Measurements from ENCODE around the gene MRPS15.

Gene MRPS15

GRCh38 chr1:36469163-36469562 is 5.0 kb upstream of the MRPS15 start:
- peaks cover 2 to 4% of the 10 kb centered on the region in 2 experiments for H3K36me3 ChIP-seq (ENCODE audit: control insufficient read depth in 1 of 2, insufficient read depth in 2 of 2, low read length in 2 of 2)
- H2BK120ac ChIP-seq (ENCODE audit: insufficient read depth, low read length, poor library complexity): no peak overlapping the region
- no peak overlapping the region for H4K91ac ChIP-seq (ENCODE audit: low read depth, low read length)
- no peak overlapping the region for H3K4ac ChIP-seq (ENCODE audit: low read depth, low read length)
- H3K18ac ChIP-seq (ENCODE audit: low read length): no peak overlapping the region
- no peak overlapping the region for H4K8ac ChIP-seq (ENCODE audit: low read depth, low read length)
- H3K14ac ChIP-seq (ENCODE audit: low read length): no peak overlapping the region
- H3K79me2 ChIP-seq (ENCODE audit: control insufficient read depth, insufficient read depth, low read length, poor library complexity): peaks cover 2% of the 10 kb centered on the region
- no peak overlapping the region for H3K4me2 ChIP-seq (ENCODE audit: low read length)
- H3K9me3 ChIP-seq (ENCODE audit: insufficient read depth, low read depth, low read length): no peaks in the 10 kb centered on the region
- no peak overlapping the region for H3K4me3 ChIP-seq (ENCODE audit: low read depth, low read length)
- H3K4me1 ChIP-seq (ENCODE audit: control insufficient read depth in 1 of 2, insufficient read depth in 2 of 2, low read length in 2 of 2): peaks cover 1 to 5% of the 10 kb centered on the region in 2 experiments
- DNase-seq: no peak
- no peak overlapping the region for H3K27ac ChIP-seq (ENCODE audit: low read depth, low read length)
- H3K23ac ChIP-seq (ENCODE audit: low read length): no peak overlapping the region
- no peak overlapping the region for H4K12ac ChIP-seq (ENCODE audit: low read depth, low read length)
- H2BK5ac ChIP-seq (ENCODE audit: low read depth, low read length, poor library complexity): no peak overlapping the region
- WGBS (ENCODE audit: extremely low coverage, insufficient coverage, insufficient read length): no CpG with 5 or more reads among the region's 2 CpGs
- H3K9ac ChIP-seq (ENCODE audit: low read length): no peak overlapping the region
- H2AK5ac ChIP-seq (ENCODE audit: low read length): no peak overlapping the region
- H3K79me1 ChIP-seq (ENCODE audit: low read length): peaks cover 5% of the 10 kb centered on the region
- no peaks in the 10 kb centered on the region for H3K27me3 ChIP-seq (ENCODE audit: insufficient read depth, low read length)
- H2BK12ac ChIP-seq (ENCODE audit: low read length): no peak overlapping the region
- H2AFZ ChIP-seq (ENCODE audit: insufficient read depth, low read length, poor library complexity): no peak overlapping the region

- H3K79me1 ChIP-seq (ENCODE audit: low read length): peaks cover 13% of the 10 kb centered on the region
- peak overlapping the region; percentile 51 for H2AK5ac ChIP-seq (ENCODE audit: low read length)
- H3K36me3 ChIP-seq (ENCODE audit: control insufficient read depth in 1 of 2, insufficient read depth in 2 of 2, low read length in 2 of 2): peaks cover 2 to 4% of the 10 kb centered on the region in 2 experiments
- H3K27me3 ChIP-seq (ENCODE audit: insufficient read depth, low read length): no peaks in the 10 kb centered on the region
- no peak overlapping the region for H3K27ac ChIP-seq (ENCODE audit: low read depth, low read length)
- peaks cover 4 to 5% of the 10 kb centered on the region in 2 experiments for H3K4me1 ChIP-seq (ENCODE audit: control insufficient read depth in 1 of 2, insufficient read depth in 2 of 2, low read length in 2 of 2)
- H3K9me3 ChIP-seq (ENCODE audit: insufficient read depth, low read depth, low read length): no peaks in the 10 kb centered on the region
- no peak overlapping the region for H2BK12ac ChIP-seq (ENCODE audit: low read length)
- no peak overlapping the region for H3K4me2 ChIP-seq (ENCODE audit: low read length)
- H2BK120ac ChIP-seq (ENCODE audit: insufficient read depth, low read length, poor library complexity): no peak overlapping the region
- H3K79me2 ChIP-seq (ENCODE audit: control insufficient read depth, insufficient read depth, low read length, poor library complexity): peaks cover 10% of the 10 kb centered on the region
- H4K8ac ChIP-seq (ENCODE audit: low read depth, low read length): no peak overlapping the region
- H3K4me3 ChIP-seq (ENCODE audit: low read depth, low read length): no peak overlapping the region
- H3K9ac ChIP-seq (ENCODE audit: low read length): no peak overlapping the region
- no peak overlapping the region for H2AFZ ChIP-seq (ENCODE audit: insufficient read depth, low read length, poor library complexity)
- no peak overlapping the region for H2BK5ac ChIP-seq (ENCODE audit: low read depth, low read length, poor library complexity)
- H3K14ac ChIP-seq (ENCODE audit: low read length): no peak overlapping the region
- H3K18ac ChIP-seq (ENCODE audit: low read length): no peak overlapping the region
- no peak overlapping the region for H4K91ac ChIP-seq (ENCODE audit: low read depth, low read length)
- no peak for DNase-seq
- no peak overlapping the region for H3K23ac ChIP-seq (ENCODE audit: low read length)
- no peak overlapping the region for H4K12ac ChIP-seq (ENCODE audit: low read depth, low read length)
- WGBS (ENCODE audit: extremely low coverage, insufficient coverage, insufficient read length): no CpG with 5 or more reads among the region's 10 CpGs
- H3K4ac ChIP-seq (ENCODE audit: low read depth, low read length): no peak overlapping the region
Observed at GRCh38 chr1:36467700-36468455, 3.7 kb upstream of the MRPS15 start.

- Histone ChIP-seq H2BK12ac (ENCODE audit: low read length) (no peak overlapping the region), H4K91ac (ENCODE audit: low read depth, low read length) (no peak overlapping the region), H3K23ac (ENCODE audit: low read length) (no peak overlapping the region), H4K12ac (ENCODE audit: low read depth, low read length) (no peak overlapping the region), H2AFZ (ENCODE audit: insufficient read depth, low read length, poor library complexity) (no peak overlapping the region), H3K79me1 (ENCODE audit: low read length) (peaks cover 13% of the 10 kb centered on the region), H3K4me3 (ENCODE audit: low read depth, low read length) (no peak overlapping the region), H3K27me3 (ENCODE audit: insufficient read depth, low read length) (no peaks in the 10 kb centered on the region), H2BK5ac (ENCODE audit: low read depth, low read length, poor library complexity) (no peak overlapping the region), H3K79me2 (ENCODE audit: control insufficient read depth, insufficient read depth, low read length, poor library complexity) (peaks cover 8% of the 10 kb centered on the region), H3K4me2 (ENCODE audit: low read length) (no peak overlapping the region), H2BK120ac (ENCODE audit: insufficient read depth, low read length, poor library complexity) (no peak overlapping the region), H2AK5ac (ENCODE audit: low read length) (no peak overlapping the region), H3K4ac (ENCODE audit: low read depth, low read length) (no peak overlapping the region), H3K27ac (ENCODE audit: low read depth, low read length) (no peak overlapping the region), H4K8ac (ENCODE audit: low read depth, low read length) (no peak overlapping the region), H3K14ac (ENCODE audit: low read length) (no peak overlapping the region), H3K9me3 (ENCODE audit: insufficient read depth, low read depth, low read length) (no peaks in the 10 kb centered on the region), H3K18ac (ENCODE audit: low read length) (no peak overlapping the region), H3K36me3 (ENCODE audit: control insufficient read depth in 1 of 2, insufficient read depth in 2 of 2, low read length in 2 of 2) (peaks cover 4 to 7% of the 10 kb centered on the region in 2 experiments), H3K9ac (ENCODE audit: low read length) (no peak overlapping the region), H3K4me1 (ENCODE audit: control insufficient read depth in 1 of 2, insufficient read depth in 2 of 2, low read length in 2 of 2) (peaks cover 4 to 5% of the 10 kb centered on the region in 2 experiments)
- WGBS (ENCODE audit: extremely low coverage, insufficient coverage, insufficient read length): no CpG with 5 or more reads among the region's 4 CpGs
- no peak for DNase-seq
Observed at GRCh38 chr1:36467027-36467410, 2.8 kb upstream of the MRPS15 start.

GRCh38 chr1:36466370-36467026 is 2.3 kb upstream of the MRPS15 start:
- H4K8ac ChIP-seq (ENCODE audit: low read depth, low read length): no peak overlapping the region
- no peak overlapping the region for H2BK120ac ChIP-seq (ENCODE audit: insufficient read depth, low read length, poor library complexity)
- H4K12ac ChIP-seq (ENCODE audit: low read depth, low read length): no peak overlapping the region
- H3K18ac ChIP-seq (ENCODE audit: low read length): no peak overlapping the region
- no peak overlapping the region for H2BK5ac ChIP-seq (ENCODE audit: low read depth, low read length, poor library complexity)
- no peaks in the 10 kb centered on the region for H3K9me3 ChIP-seq (ENCODE audit: insufficient read depth, low read depth, low read length)
- peaks cover 8% of the 10 kb centered on the region for H3K79me2 ChIP-seq (ENCODE audit: control insufficient read depth, insufficient read depth, low read length, poor library complexity)
- H2BK12ac ChIP-seq (ENCODE audit: low read length): no peak overlapping the region
- no peaks in the 10 kb centered on the region for H3K27me3 ChIP-seq (ENCODE audit: insufficient read depth, low read length)
- H3K79me1 ChIP-seq (ENCODE audit: low read length): peaks cover 13% of the 10 kb centered on the region
- WGBS (ENCODE audit: extremely low coverage, insufficient coverage, insufficient read length): no CpG with 5 or more reads among the region's 12 CpGs
- H2AFZ ChIP-seq (ENCODE audit: insufficient read depth, low read length, poor library complexity): no peak overlapping the region
- no peak for DNase-seq
- H2AK5ac ChIP-seq (ENCODE audit: low read length): no peak overlapping the region
- H3K36me3 ChIP-seq (ENCODE audit: control insufficient read depth in 1 of 2, insufficient read depth in 2 of 2, low read length in 2 of 2): peaks cover 8 to 12% of the 10 kb centered on the region in 2 experiments
- no peak overlapping the region for H3K23ac ChIP-seq (ENCODE audit: low read length)
- H3K27ac ChIP-seq (ENCODE audit: low read depth, low read length): no peak overlapping the region
- no peak overlapping the region for H3K4me2 ChIP-seq (ENCODE audit: low read length)
- H3K9ac ChIP-seq (ENCODE audit: low read length): no peak overlapping the region
- no peak overlapping the region for H4K91ac ChIP-seq (ENCODE audit: low read depth, low read length)
- no peak overlapping the region for H3K14ac ChIP-seq (ENCODE audit: low read length)
- peaks cover 4 to 5% of the 10 kb centered on the region in 2 experiments for H3K4me1 ChIP-seq (ENCODE audit: control insufficient read depth in 1 of 2, insufficient read depth in 2 of 2, low read length in 2 of 2)
- H3K4me3 ChIP-seq (ENCODE audit: low read depth, low read length): no peak overlapping the region
- no peak overlapping the region for H3K4ac ChIP-seq (ENCODE audit: low read depth, low read length)

All from trophoblast cell (in vitro differentiated cells and primary cell).